Ishikawa (cell line): ENCODE results near the gene THRB.

Experiments
- CEBPB ChIP-seq: IDR thresholded peaks from 2 replicates; pipeline ENCODE4 v1.6.1; 2012
- FOXM1 ChIP-seq: IDR thresholded peaks from 2 replicates; pipeline ENCODE4 v1.6.1; 2012; ENCODE audit warnings: low read depth, borderline replicate concordance

DNA sequence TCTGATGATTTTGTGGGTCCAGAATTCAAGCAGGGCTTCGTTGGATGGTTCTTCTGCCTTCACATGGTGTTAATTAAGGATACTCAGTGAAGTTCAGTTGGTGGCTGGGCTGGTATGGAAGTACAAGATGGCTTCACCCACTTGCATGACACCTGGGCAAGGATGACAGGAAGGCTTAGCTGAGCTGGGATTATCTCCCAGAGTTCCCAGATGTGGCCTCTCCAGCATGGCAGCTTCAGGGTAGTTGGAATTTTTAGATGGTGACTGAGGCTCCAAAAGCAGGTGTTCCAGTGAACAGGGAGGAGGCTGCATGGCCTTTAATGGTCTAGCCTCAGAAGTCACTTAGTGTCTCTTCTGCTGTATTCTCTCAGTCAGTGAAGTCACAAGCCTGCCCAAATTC is 135.5 kb downstream of the THRB start:
- TF ChIP-seq FOXM1 (no peak), CEBPB (no peak)
